GDM1 (cell line): Measurements from ENCODE around the gene TRAF5.
A peak's percentile ranks its signal among the peaks of the same experiment; 100 is the strongest.

Experiments used
- DNase-seq: peaks from one replicate; lab custom pipeline; 2025; lab: John Stamatoyannopoulos, UW

Gene TRAF5

GRCh38 chr1:211327346-211327921 lies 801 bp downstream of the TRAF5 start:
- DNase-seq: peak; percentile 19

DNA sequence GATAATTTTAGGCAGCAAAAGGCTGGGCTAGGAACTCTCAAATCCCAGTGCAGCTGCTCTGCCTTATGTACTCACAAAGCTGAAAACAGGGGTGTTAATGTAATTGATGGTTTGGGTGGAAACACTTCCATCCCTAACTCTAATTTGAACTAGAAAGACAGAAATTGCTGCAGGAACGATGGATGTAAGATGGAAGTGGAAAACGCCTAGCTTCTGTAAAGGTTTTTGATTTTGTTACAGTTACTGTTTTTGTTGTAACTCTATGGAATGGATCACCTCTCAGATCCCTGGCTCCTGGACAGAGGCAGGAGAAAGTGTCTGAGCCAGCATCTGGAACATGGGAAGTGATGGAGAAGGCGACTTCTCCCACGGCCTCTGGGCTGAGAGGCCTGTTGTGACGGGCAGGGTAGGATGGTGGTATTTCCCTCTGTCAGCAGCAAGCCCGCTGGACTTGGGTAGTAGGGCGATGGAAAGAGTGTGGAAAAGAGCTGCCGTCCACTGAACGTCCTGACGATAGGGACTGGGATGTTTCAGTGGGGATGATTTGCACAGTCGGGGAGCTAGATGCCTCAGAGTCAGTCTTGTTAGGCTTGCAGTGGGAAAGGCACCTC lies 1.6 kb downstream of the TRAF5 start:
- DNase-seq: no peak

GRCh38 chr1:211328866-211329475 lies 2.3 kb downstream of the TRAF5 start:
- DNase-seq: no peak

DNA sequence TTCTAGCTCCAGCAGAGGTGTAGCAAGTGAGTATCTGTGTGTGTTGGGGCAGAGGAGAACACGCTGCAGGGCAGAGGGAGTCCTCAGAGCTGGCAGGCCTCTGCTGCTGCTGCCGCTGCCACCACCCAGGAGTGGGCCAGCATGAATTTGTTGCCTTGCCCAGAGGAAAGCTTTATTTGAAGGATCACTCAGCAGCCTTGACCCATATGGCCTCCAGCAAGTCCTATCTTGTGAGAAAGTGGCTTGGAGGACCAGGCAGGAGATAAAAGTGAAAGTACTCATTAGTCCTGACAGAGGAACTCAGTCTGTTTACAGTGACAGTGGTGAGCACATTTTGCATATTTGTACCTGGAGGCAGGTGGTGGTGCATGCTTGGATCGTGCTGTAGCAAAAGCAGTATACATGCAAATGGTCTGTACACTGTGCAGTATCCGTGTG lies 3.1 kb downstream of the TRAF5 start:
- no peak for DNase-seq

DNA sequence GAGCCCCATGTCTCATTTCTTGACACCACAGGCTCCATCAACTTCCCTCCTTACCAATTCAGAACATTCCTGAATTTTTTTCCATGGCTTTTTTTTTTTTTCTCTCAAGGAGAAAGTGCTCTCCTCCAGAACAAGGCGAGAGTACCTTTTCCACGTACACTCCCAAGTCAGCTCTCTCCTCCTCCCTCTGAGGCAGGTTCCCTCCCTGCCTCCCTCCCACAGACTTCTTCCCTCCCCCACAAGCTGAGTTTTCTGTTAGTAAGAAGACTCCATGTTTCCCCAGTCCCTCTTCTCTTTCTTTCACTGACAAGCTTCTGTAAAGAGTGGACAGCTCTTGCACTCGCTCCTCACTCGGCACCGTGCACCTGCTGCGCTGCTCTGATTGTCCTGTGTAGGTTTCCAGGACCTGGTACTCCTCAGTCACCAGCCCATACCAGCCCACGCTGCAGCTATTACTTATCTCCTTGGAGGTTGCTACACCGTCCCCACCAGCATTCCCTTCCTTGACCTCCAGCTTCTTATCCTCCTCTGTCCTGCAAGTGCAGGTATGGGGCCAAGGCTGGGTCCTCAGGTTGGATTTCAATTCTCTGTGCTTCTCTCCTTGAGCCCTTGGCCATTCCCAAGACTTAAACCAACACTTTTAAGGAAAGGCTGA lies 3.8 kb downstream of the TRAF5 start:
- no peak for DNase-seq

DNA sequence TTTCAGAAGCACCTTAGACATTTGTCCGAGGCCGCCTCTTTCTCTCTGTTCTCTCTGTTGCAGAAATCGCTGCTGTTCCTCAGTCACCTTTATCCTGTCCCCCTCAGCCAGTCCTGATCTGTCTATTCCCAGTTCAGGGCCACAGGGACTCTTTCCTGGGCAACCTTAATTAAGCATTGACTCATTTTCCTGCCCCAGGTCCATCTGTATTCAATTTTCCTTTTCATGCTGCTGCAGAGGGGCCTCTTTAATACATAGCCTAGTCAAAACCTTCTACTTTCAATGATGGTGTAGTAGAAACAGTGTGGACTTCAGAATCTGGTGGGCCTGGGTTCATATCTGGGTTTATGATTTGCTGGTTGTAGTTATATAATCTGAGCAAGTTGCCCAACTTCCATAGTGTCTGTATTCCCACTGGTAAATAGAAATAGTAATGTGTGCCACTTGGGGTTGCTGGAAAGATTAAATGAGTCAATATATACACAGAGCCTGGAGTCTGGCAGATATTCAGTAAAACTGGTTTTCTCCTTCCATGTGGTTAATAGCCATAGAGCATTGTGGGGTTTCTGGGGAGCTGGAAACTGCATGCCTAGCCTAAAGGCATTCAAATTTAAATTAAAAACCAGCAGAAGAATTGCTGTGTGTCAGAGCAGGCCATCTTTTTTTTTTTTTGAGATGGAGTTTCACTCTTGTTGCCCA lies 4.5 kb downstream of the TRAF5 start:
- DNase-seq: no peak

DNA sequence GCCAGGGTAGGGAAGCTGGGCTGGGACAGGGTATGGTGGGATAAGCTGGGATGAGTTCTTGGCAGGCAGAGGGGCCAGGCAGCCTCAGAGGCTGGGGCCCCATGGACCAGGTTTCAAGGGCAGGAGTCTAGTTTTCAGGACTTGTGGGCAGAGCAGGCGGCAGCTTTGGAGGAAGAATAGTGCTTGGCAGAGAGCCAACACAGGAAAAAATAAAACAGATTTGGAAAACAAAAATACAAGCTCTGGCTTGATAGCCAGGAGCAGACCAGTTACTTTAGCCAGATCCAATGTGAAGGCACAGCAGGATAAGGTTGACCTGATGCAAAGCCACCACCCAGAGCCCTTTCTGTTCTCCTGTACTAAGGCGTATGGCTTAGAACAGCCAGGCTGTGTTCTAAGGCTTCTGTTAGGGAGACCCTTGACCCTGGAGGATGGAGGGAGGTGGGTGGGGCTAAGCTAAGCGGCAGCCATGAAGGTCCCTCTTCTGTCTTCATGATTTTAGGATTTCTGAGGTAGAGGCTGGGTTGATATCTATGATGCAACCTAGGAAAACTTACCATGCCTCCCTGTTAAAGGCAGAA lies 5.5 kb downstream of the TRAF5 start:
- no peak for DNase-seq

- no peak for DNase-seq
Measured at GRCh38 chr1:211332830-211333229, 6.2 kb downstream of the TRAF5 start.

DNA sequence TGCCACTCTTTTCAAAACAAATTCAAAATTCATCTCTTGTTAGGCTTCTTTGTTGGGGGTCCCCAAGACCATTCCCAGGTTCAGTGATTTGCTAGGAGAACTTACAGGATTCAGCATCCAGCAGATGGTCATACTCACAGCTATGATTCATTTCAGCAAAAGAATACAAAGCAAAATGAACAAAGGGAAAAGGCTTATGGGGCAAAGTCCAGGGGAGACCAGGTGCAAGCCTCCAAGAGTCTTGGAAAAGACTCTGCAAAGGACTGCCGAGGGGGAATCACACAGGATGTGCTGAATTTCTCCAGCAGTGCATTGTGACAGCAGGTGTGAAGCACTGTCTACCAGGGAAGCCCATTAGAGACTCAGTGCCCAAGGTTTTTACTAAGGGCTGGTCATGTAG lies 7.3 kb downstream of the TRAF5 start:
- DNase-seq: no peak

- no peak for DNase-seq
Measured at GRCh38 chr1:211334986-211335385, 8.4 kb downstream of the TRAF5 start.

DNA sequence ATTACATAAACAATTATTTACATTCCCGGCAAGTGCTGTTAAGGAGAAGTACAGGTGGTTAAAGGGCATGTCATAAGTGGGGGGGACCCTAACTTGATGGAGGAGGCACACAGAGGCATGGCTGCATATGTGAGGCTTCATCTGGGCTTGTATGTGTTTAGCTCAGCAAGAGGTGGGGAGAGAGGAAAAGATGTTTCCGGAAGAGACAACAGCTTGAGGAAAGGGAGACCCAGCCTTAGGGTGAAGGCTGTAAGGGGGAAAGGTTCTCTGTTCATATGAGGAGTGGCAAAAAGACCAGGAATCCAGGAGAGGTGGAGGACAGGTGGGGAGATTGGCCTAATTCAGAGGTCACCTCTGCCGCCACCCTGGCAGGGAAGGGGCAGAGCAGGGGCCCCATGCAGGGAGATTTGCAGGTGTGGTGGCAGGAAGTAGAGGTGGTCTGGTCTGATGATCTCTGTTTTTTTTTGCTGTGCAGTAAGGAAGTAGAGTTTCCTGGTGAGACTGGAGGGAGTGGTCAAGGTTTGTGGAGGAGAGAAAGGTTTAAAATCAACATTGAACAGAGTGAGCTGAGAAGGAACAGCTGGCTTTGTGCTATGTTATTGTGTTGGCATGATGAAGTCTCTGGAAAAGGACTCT lies 9.0 kb downstream of the TRAF5 start:
- no peak for DNase-seq

- no peak for DNase-seq
Measured at GRCh38 chr1:211336161-211336560, 9.5 kb downstream of the TRAF5 start.

GRCh38 chr1:211336775-211337174 lies 10.1 kb downstream of the TRAF5 start:
- DNase-seq: no peak

- DNase-seq: no peak
Measured at GRCh38 chr1:211337430-211338223, 11.0 kb downstream of the TRAF5 start.

GRCh38 chr1:211338224-211338620 lies 11.6 kb downstream of the TRAF5 start:
- no peak for DNase-seq

- no peak for DNase-seq
Measured at GRCh38 chr1:211339631-211340041, 13.0 kb downstream of the TRAF5 start.

DNA sequence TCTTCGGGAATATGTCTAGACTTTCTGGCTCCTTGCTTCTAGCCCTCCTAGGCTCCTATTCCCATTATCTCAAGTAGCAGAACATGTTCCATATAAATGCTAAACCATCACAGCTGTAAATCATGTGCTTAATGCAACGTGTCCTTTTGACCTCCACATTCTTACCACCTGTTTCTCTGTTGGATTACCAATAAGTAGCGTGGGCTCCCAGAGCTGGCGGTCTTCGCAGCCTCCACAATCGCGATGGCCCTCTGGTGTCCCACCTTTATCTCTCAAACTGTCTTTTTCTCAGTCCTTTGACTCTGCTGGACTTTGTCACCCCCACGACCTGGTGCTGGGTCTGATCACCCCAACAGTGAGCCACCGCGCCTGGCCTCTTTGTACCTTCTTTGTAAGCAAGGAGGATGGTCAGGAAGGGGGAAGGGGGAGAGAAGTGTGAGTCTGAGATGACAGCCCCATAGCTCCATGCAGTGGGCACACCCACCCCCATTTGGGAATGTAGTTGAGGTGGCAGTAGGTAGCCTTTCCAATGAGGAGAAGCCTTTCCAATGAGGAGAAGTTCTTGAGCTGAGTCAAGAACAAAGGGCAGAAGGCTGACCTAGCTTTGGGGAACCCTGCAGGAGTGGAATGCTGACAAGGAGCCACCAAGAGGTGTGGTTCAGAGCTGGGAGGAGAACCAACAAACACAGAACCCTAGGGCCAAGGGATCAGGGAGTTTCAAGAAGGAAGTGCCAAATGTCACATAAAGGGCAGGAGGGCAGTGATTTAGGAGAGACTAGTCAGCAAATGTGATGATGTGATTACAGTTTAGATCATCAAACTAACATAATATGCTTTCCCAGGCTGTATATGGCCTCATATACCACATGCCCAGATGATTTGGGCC lies 14.2 kb downstream of the TRAF5 start:
- DNase-seq: no peak

DNA sequence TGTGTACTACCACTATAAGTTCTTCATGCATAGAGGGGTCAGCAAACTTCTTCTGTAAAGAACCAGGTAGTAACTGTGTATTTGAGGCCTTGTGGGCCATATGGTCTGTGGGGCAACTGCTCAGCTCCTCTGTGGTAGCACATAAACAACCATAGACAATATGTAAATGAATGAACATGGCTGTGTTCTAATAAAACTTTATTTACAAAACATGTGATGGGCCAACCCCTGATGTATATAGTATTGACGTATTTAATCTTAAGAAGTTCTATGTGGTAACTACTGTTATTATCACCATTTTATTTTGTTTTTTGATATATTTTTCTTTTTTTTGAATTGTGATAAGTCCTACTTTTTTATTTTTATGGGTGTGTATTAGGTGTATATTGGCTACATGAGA lies 15.4 kb downstream of the TRAF5 start:
- no peak for DNase-seq

- no peak for DNase-seq
Measured at GRCh38 chr1:211343607-211344006, 17.0 kb downstream of the TRAF5 start.

- peak; percentile 31 for DNase-seq
Measured at GRCh38 chr1:211344152-211344618, 17.6 kb downstream of the TRAF5 start.
